Fibroblast of lung (primary cell): Measurements from ENCODE around the gene LKAAEAR1.

Experiments used
- EZH2 ChIP-seq: IDR thresholded peaks from 2 replicates; pipeline ENCODE4 v1.5.1; 2012; ENCODE audit warnings: low read length, control low read depth, mild to moderate bottlenecking; ENCODE audit errors: missing control alignments
- TF ChIP-seq, protein P1 (sequence below), 2 donors: IDR thresholded peaks in 1 of 2; conservative IDR thresholded peaks in 1 of 2; 1 replicate in 1 of 2; 2 replicates in 1 of 2; pipeline ENCODE4 v1.5.1; 2011 to 2012; ENCODE audit warnings: low read length in 2 of 2, control low read depth in 1 of 2, inconsistent platforms in 1 of 2, low read depth in 1 of 2, mild to moderate bottlenecking in 1 of 2

DNA sequence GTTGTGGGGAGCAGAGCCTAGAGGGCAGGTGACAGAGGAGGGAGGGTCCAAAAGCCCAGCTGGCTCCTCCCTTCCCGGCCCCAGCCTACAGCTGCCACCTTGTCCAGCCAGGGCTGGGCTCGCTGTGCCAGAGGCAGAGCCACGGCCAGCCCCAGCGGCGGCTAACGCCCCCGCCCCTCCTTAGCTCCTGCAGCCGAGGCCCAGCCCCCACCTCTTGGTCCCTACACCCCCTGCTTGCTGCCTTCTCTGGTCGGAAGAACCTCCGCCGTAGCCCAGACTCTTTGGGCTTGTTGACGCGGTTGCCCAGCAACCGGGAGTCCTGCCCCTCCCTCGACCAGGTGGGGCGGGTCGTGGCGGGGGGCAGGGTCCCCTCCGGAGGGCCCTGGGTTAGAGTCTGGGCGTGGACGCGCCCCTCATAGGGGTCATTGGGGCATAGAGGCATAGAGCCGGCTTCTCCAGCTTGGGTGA lies 521 bp upstream of the LKAAEAR1 start:
- TF ChIP-seq, protein P1, sequence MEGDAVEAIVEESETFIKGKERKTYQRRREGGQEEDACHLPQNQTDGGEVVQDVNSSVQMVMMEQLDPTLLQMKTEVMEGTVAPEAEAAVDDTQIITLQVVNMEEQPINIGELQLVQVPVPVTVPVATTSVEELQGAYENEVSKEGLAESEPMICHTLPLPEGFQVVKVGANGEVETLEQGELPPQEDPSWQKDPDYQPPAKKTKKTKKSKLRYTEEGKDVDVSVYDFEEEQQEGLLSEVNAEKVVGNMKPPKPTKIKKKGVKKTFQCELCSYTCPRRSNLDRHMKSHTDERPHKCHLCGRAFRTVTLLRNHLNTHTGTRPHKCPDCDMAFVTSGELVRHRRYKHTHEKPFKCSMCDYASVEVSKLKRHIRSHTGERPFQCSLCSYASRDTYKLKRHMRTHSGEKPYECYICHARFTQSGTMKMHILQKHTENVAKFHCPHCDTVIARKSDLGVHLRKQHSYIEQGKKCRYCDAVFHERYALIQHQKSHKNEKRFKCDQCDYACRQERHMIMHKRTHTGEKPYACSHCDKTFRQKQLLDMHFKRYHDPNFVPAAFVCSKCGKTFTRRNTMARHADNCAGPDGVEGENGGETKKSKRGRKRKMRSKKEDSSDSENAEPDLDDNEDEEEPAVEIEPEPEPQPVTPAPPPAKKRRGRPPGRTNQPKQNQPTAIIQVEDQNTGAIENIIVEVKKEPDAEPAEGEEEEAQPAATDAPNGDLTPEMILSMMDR (conservative IDR thresholded peaks at IDR 0.05 in 1 of 2, IDR thresholded peaks at IDR 0.05 in 1 of 2; ENCODE audit: low read depth in 1 of 2, low read length in 2 of 2) = no peak
- TF ChIP-seq EZH2 = peak; percentile 86
